Germinal center (tissue), 1 donor: ENCODE results near the gene CFAP119.
A peak's percentile ranks its signal among the peaks of the same experiment; 100 is the strongest.
"Not testable (repeated sequence)": the region's sequence is repeated elsewhere in the genome, so short reads cannot be mapped to it uniquely, and the experiment has no call there.

Source experiments
- DNase-seq: peaks from one replicate; pipeline ENCODE4 v3.0.0; 2012; ENCODE audit warnings: mixed read lengths, low spot score

Gene CFAP119

GRCh38 chr16:30761928-30762902 is at the start of gene CFAP119, which contains the start of gene RNF40:
TSS of gene CFAP119 (minus strand) at chr16:30762062. CDS start at chr16:30761748, 314 bp downstream.
TSS of gene RNF40 (plus strand) at chr16:30762322. CDS start at chr16:30762546, 224 bp downstream.
- DNase-seq, result peak; percentile 97

- not testable (repeated sequence) for DNase-seq
Observed at GRCh38 chr16:30809675-30810074, 47.8 kb upstream of the CFAP119 start.

GRCh38 chr16:30808890-30809426 is 47.1 kb upstream of the CFAP119 start:
- not testable (repeated sequence) for DNase-seq

- no peak for DNase-seq
Observed at GRCh38 chr16:30808146-30808545, 46.3 kb upstream of the CFAP119 start.

- peak; percentile 47 for DNase-seq
Observed at GRCh38 chr16:30805370-30806169, 43.7 kb upstream of the CFAP119 start.

- no peak for DNase-seq
Observed at GRCh38 chr16:30805056-30805369, 43.2 kb upstream of the CFAP119 start.

- no peak for DNase-seq
Observed at GRCh38 chr16:30802936-30803335, 41.1 kb upstream of the CFAP119 start.

GRCh38 chr16:30797670-30798309 is 35.9 kb upstream of the CFAP119 start:
- no peak for DNase-seq

GRCh38 chr16:30794634-30795033 is 32.8 kb upstream of the CFAP119 start:
- no peak for DNase-seq

GRCh38 chr16:30793508-30794069 is 31.7 kb upstream of the CFAP119 start:
- no peak for DNase-seq

- DNase-seq, result no peak
Observed at GRCh38 chr16:30787613-30788378, 25.9 kb upstream of the CFAP119 start.

- no peak for DNase-seq
Observed at GRCh38 chr16:30786936-30787612, 25.2 kb upstream of the CFAP119 start, which contains the start of gene ZNF629. TSS of gene ZNF629 (minus strand) at chr16:30787205. CDS start at chr16:30784482, 2,723 bp downstream.

GRCh38 chr16:30786115-30786935 is 24.5 kb upstream of the CFAP119 start:
- DNase-seq, result no peak

GRCh38 chr16:30785126-30786106 is 23.6 kb upstream of the CFAP119 start:
- no peak for DNase-seq

GRCh38 chr16:30784215-30784614 is 22.4 kb upstream of the CFAP119 start:
- no peak for DNase-seq

- no peak for DNase-seq
Observed at GRCh38 chr16:30783280-30784109, 21.6 kb upstream of the CFAP119 start.
